MM.1S (cell line): ENCODE measurements around the gene PITPNM1.

ENCODE experiments used
- DNase-seq: peaks from one replicate; pipeline ENCODE4 v3.0.0-alpha.2; 2015
- H2AFZ ChIP-seq: fragments of 300-600 bp; sonication (generic); 2 replicates; pipeline ENCODE4 v1.6.0; 2016; ENCODE audit warnings: antibody characterized with exemption, low read length
- H3F3A ChIP-seq: fragments of 300-600 bp; sonication (generic); 2 replicates; pipeline ENCODE4 v1.6.1; 2016; ENCODE audit warnings: mild to moderate bottlenecking, antibody characterized with exemption, low read length, moderate library complexity, mixed read lengths; ENCODE audit not compliant: insufficient read depth
- H3K27ac ChIP-seq: fragments of 300-600 bp; sonication (generic); 2 replicates; pipeline ENCODE4 v1.5.1; 2016; ENCODE audit warnings: mild to moderate bottlenecking, low read length
- H3K27me3 ChIP-seq: fragments of 300-600 bp; sonication (generic); replicated peaks from 2 replicates; pipeline ENCODE4 v1.6.0; 2016; ENCODE audit warnings: low read length; ENCODE audit not compliant: insufficient read depth
- H3K36me3 ChIP-seq: fragments of 300-600 bp; sonication (generic); replicated peaks from 2 replicates; pipeline ENCODE4 v1.6.1; 2016; ENCODE audit warnings: mild to moderate bottlenecking, low read length, mixed read lengths; ENCODE audit not compliant: insufficient read depth
- H3K4me1 ChIP-seq: fragments of 300-600 bp; sonication (generic); 2 replicates; pipeline ENCODE4 v1.6.1; 2016; ENCODE audit warnings: low read length, mixed read lengths
- H3K4me2 ChIP-seq: fragments of 300-600 bp; sonication (generic); 2 replicates; pipeline ENCODE4 v1.6.0; 2016; ENCODE audit warnings: low read depth, low read length
- H3K4me3 ChIP-seq: fragments of 300-600 bp; sonication (generic); 2 replicates; pipeline ENCODE4 v1.5.1; 2016; ENCODE audit warnings: low read length, mixed read lengths
- H3K79me2 ChIP-seq: fragments of 300-600 bp; sonication (generic); 2 replicates; pipeline ENCODE4 v1.6.1; 2016; ENCODE audit warnings: mixed run types, low read length, mixed read lengths
- H3K9ac ChIP-seq: fragments of 300-600 bp; sonication (generic); 2 replicates; pipeline ENCODE4 v1.6.1; 2016; ENCODE audit warnings: low read length, mixed read lengths
- H3K9me2 ChIP-seq: fragments of 300-600 bp; sonication (generic); replicated peaks from 2 replicates; pipeline ENCODE4 v1.6.1; 2016; ENCODE audit warnings: mild to moderate bottlenecking, low read length, mixed read lengths; ENCODE audit not compliant: insufficient read depth
- H3K9me3 ChIP-seq: fragments of 300-600 bp; sonication (generic); replicated peaks from 2 replicates; pipeline ENCODE4 v1.6.1; 2016; ENCODE audit warnings: mild to moderate bottlenecking, low read length, mixed read lengths; ENCODE audit not compliant: insufficient read depth
- H4K20me1 ChIP-seq: fragments of 300-600 bp; sonication (generic); 2 replicates; pipeline ENCODE4 v1.6.1; 2016; ENCODE audit warnings: mild to moderate bottlenecking, low read length, moderate library complexity, mixed read lengths; ENCODE audit not compliant: insufficient read depth
- CTCF ChIP-seq: fragments of 300-600 bp; sonication (generic); IDR thresholded peaks from 2 replicates; pipeline ENCODE4 v1.5.1; 2016; ENCODE audit warnings: antibody characterized with exemption, low read length, mixed read lengths
- EZH2 ChIP-seq: fragments of 300-600 bp; sonication (generic); optimal IDR thresholded peaks from 2 replicates; pipeline ENCODE3; 2017; ENCODE audit warnings: low read depth, mild to moderate bottlenecking, antibody characterized with exemption, low read length, mixed read lengths
- EZH2phosphoT487 ChIP-seq: fragments of 300-600 bp; sonication (generic); IDR thresholded peaks from 2 replicates; pipeline ENCODE4 v1.6.1; 2018; ENCODE audit warnings: antibody characterized with exemption, low read length

PITPNM1 gene

GRCh38 chr11:67506426-67507051, 1.4 kb upstream of the PITPNM1 start:
- Histone ChIP-seq H3K27me3 (peaks cover 54% of the 10 kb centered on the region), H3K79me2 (peaks cover 13% of the 10 kb centered on the region), H4K20me1 (no peaks in the 10 kb centered on the region), H3K27ac (no peak overlapping the region), H3F3A (peaks cover 14% of the 10 kb centered on the region), H3K4me2 (peak overlapping the region; percentile 97), H3K9me2 (no peaks in the 10 kb centered on the region), H3K4me1 (peaks cover 20% of the 10 kb centered on the region), H3K9ac (peak overlapping the region; percentile 93; the same call in 1 of the 2 replicates), H3K9me3 (no peaks in the 10 kb centered on the region), H2AFZ (no peak overlapping the region), H3K36me3 (no peaks in the 10 kb centered on the region), H3K4me3 (peak overlapping the region; percentile 75)
- DNase-seq, result no peak
- TF ChIP-seq EZH2, result no peak
- TF ChIP-seq EZH2phosphoT487, result no peak
- no peak for TF ChIP-seq CTCF

GRCh38 chr11:67505605-67506396, 638 bp upstream of the PITPNM1 start:
- Histone ChIP-seq H2AFZ (no peak overlapping the region), H3K4me3 (no peak overlapping the region), H3K36me3 (no peaks in the 10 kb centered on the region), H3K27me3 (peaks cover 54% of the 10 kb centered on the region), H3K9ac (no peak overlapping the region), H3F3A (peaks cover 14% of the 10 kb centered on the region), H3K9me2 (no peaks in the 10 kb centered on the region), H4K20me1 (no peaks in the 10 kb centered on the region), H3K27ac (no peak overlapping the region), H3K4me2 (peak overlapping the region; percentile 97; the same call in 1 of the 2 replicates), H3K79me2 (peaks cover 13% of the 10 kb centered on the region), H3K9me3 (no peaks in the 10 kb centered on the region), H3K4me1 (peaks cover 20% of the 10 kb centered on the region)
- TF ChIP-seq CTCF (peak; percentile 97), EZH2 (no peak), EZH2phosphoT487 (no peak)
- DNase-seq, result peak; percentile 77

GRCh38 chr11:67504005-67504949, 886 bp downstream of the PITPNM1 start:
- peaks cover 20% of the 10 kb centered on the region for H3K4me1 ChIP-seq
- no peak overlapping the region for H2AFZ ChIP-seq
- no peak overlapping the region for H3K9ac ChIP-seq
- H3K27me3 ChIP-seq, result peaks cover 51% of the 10 kb centered on the region
- H3F3A ChIP-seq, result peaks cover 14% of the 10 kb centered on the region
- TF ChIP-seq EZH2, result no peak
- no peak for TF ChIP-seq CTCF
- TF ChIP-seq EZH2phosphoT487, result no peak
- no peaks in the 10 kb centered on the region for H3K36me3 ChIP-seq
- peaks cover 13% of the 10 kb centered on the region for H3K79me2 ChIP-seq
- peak overlapping the region; percentile 39 for H3K4me3 ChIP-seq
- no peak for DNase-seq
- H3K9me3 ChIP-seq, result no peaks in the 10 kb centered on the region
- H4K20me1 ChIP-seq, result no peaks in the 10 kb centered on the region
- H3K4me2 ChIP-seq, result peak overlapping the region; percentile 63; the same call in 1 of the 2 replicates
- no peaks in the 10 kb centered on the region for H3K9me2 ChIP-seq
- no peak overlapping the region for H3K27ac ChIP-seq
